Ishikawa (cell line): ENCODE data around the gene RPUSD1.

Experiments
- CEBPB ChIP-seq: IDR thresholded peaks from 2 replicates; pipeline ENCODE4 v1.6.1; 2012
- CREB1 ChIP-seq: IDR thresholded peaks from 2 replicates; pipeline ENCODE4 v1.6.1; 2012; ENCODE audit warnings: low read depth
- EGR1 ChIP-seq: IDR thresholded peaks from 2 replicates; pipeline ENCODE4 v1.6.1; 2012
- EP300 ChIP-seq: IDR thresholded peaks from 2 replicates; pipeline ENCODE4 v1.6.1; 2012; ENCODE audit warnings: borderline replicate concordance
- FOXM1 ChIP-seq: IDR thresholded peaks from 2 replicates; pipeline ENCODE4 v1.6.1; 2012; ENCODE audit warnings: low read depth, borderline replicate concordance
- NFIC ChIP-seq: IDR thresholded peaks from 2 replicates; pipeline ENCODE4 v1.6.1; 2012
- RAD21 ChIP-seq: IDR thresholded peaks from 2 replicates; pipeline ENCODE4 v1.6.1; 2012; ENCODE audit warnings: low read depth
- TAF1 ChIP-seq: IDR thresholded peaks from 2 replicates; pipeline ENCODE4 v1.6.1; 2012; ENCODE audit warnings: low read depth, mild to moderate bottlenecking
- TCF12 ChIP-seq: IDR thresholded peaks from 2 replicates; pipeline ENCODE4 v1.6.1; 2012; ENCODE audit warnings: low read depth
- TEAD4 ChIP-seq: IDR thresholded peaks from 2 replicates; pipeline ENCODE4 v1.6.1; 2012
- YY1 ChIP-seq: IDR thresholded peaks from 2 replicates; pipeline ENCODE4 v1.6.1; 2012; ENCODE audit warnings: low read depth
- ZBTB7A ChIP-seq: IDR thresholded peaks from 2 replicates; pipeline ENCODE4 v1.6.1; 2012; ENCODE audit warnings: low read depth
- TF ChIP-seq, protein P1 (sequence below): IDR thresholded peaks from 2 replicates; pipeline ENCODE4 v1.6.1; 2012; ENCODE audit warnings: low read depth, mild to moderate bottlenecking
- TF ChIP-seq, protein P2 (sequence below): IDR thresholded peaks from 2 replicates; pipeline ENCODE4 v1.6.1; 2012
- TF ChIP-seq, protein P3 (sequence below): IDR thresholded peaks from 2 replicates; pipeline ENCODE4 v1.6.1; 2012

The RPUSD1 gene

DNA sequence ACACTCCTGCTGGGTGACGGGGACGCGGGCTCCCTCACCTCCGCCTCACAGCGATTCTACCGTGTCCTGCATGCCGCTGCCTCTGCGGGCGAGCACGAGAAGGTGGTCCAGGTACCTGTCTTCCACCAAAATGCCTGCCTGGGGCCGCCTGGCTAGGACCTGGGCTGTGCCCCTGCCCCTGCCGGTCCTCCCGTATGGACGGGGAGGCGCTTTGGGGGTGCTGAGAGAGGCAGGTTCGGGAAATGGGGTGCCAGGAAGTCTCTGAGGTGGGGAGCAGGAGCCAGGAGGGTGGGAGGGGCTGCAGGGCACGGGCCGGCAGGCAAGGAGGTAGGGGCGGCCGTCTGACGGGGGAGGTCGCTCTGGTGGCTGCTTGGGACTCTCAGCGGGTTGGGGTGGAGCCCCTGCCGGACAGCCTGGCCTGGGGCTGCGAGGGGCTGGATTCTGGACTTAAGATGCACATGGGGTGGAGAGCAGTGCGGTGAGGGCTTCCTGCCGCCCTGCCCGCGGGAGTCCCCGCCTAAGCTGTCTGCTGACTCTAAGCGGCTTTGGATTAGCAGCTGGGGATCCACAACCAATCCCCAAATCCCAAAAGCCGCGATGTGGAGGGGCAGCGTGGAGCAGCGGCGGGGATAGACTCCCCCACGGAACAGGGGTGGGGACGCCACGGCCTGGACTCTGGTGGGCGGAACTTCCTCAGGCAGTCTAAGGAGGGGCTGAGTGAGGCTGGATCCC lies 6.1 kb upstream of the RPUSD1 start:
- TF ChIP-seq ZBTB7A (0 out of 2 replicates have a peak, but pooled peaks have one; percentile 37), CEBPB (no peak)

DNA sequence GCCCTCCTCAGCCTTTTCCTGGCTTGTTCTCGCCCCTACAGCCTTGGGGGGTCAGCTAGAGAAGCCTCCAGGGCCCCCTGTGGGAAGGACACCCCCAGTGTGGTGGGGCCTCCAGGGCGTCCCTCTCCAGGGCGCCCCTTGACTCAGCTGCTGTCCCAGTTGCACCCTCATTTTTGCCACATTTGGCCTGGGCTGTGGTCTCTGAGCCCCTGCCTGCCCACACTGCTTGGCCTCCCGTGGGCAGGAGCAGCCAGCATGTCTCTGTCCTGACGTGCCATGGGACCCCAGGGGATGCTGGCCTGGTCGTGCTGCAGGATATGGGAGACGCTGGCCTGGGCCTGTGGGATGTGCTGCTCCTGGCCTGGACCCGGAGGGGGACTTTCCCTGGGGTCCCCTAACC lies 5.2 kb upstream of the RPUSD1 start:
- TF ChIP-seq, protein P1, sequence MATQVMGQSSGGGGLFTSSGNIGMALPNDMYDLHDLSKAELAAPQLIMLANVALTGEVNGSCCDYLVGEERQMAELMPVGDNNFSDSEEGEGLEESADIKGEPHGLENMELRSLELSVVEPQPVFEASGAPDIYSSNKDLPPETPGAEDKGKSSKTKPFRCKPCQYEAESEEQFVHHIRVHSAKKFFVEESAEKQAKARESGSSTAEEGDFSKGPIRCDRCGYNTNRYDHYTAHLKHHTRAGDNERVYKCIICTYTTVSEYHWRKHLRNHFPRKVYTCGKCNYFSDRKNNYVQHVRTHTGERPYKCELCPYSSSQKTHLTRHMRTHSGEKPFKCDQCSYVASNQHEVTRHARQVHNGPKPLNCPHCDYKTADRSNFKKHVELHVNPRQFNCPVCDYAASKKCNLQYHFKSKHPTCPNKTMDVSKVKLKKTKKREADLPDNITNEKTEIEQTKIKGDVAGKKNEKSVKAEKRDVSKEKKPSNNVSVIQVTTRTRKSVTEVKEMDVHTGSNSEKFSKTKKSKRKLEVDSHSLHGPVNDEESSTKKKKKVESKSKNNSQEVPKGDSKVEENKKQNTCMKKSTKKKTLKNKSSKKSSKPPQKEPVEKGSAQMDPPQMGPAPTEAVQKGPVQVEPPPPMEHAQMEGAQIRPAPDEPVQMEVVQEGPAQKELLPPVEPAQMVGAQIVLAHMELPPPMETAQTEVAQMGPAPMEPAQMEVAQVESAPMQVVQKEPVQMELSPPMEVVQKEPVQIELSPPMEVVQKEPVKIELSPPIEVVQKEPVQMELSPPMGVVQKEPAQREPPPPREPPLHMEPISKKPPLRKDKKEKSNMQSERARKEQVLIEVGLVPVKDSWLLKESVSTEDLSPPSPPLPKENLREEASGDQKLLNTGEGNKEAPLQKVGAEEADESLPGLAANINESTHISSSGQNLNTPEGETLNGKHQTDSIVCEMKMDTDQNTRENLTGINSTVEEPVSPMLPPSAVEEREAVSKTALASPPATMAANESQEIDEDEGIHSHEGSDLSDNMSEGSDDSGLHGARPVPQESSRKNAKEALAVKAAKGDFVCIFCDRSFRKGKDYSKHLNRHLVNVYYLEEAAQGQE: no peak
- TF ChIP-seq CEBPB: no peak
- no peak for TF ChIP-seq CREB1
- TF ChIP-seq, protein P2, sequence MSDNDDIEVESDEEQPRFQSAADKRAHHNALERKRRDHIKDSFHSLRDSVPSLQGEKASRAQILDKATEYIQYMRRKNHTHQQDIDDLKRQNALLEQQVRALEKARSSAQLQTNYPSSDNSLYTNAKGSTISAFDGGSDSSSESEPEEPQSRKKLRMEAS: no peak
- TF ChIP-seq NFIC: no peak
- TF ChIP-seq FOXM1: no peak
- no peak for TF ChIP-seq TCF12
- no peak for TF ChIP-seq RAD21
- TF ChIP-seq EP300: no peak
- no peak for TF ChIP-seq YY1
- TF ChIP-seq TEAD4: no peak
- no peak for TF ChIP-seq ZBTB7A
- TF ChIP-seq, protein P3, sequence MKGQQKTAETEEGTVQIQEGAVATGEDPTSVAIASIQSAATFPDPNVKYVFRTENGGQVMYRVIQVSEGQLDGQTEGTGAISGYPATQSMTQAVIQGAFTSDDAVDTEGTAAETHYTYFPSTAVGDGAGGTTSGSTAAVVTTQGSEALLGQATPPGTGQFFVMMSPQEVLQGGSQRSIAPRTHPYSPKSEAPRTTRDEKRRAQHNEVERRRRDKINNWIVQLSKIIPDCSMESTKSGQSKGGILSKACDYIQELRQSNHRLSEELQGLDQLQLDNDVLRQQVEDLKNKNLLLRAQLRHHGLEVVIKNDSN: no peak
- no peak for TF ChIP-seq TAF1

DNA sequence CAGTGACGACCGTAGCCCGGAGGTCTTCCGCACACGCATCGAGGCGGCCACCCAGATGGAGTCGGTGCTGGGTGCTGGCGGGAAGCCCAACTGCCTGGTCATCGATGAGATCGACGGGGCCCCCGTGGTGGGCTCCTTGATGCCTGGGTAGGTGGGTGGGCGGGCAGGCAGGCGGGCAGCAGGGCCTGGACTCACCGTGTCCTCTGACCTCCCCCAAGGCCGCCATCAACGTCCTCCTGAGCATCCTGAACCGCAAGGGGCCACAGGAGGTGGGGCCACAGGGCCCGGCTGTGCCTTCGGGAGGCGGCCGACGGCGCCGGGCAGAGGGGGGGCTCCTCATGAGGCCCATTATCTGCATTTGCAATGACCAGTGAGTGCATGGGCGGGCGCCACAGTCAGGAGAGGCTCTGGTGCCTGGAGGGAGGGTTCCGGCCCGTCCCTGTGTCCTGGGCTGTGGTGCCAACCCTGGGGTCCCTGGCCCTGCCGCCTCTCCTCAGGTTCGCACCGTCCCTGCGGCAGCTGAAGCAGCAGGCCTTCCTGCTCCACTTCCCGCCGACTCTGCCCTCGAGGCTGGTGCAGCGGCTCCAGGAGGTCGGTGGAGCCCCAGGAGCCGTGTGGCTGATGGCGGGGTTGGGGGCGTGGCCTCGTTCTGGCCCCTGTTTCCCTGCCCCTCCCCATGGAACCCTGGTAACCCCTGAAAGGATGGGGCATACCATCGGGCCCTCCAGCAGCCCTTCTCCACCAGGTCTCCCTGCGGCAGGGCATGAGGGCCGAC lies 4.2 kb upstream of the RPUSD1 start:
- no peak for TF ChIP-seq CEBPB

DNA sequence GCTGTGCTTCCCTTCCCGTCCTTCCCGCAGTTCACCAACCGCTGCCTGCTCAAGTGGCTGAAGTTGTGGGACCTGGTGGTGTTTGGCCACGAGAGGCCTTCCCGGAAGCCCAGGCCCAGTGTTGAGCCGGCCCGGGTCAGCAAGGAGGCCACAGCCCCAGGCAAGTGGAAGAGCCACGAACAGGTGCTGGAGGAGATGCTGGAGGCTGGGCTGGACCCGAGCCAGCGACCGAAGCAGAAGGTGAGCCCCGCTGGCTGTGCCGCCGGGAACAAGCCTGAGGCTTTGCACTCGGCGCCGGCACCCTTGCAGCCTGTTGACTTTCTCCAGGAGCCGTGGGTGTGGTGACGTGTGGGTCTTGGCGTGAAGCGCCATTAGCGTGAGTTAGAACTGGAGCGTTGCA lies 3.0 kb upstream of the RPUSD1 start:
- TF ChIP-seq YY1 (no peak), TAF1 (no peak), TEAD4 (no peak), TCF12 (no peak), RAD21 (no peak), FOXM1 (no peak), EGR1 (no peak), NFIC (no peak), ZBTB7A (no peak)
- TF ChIP-seq, protein P1: no peak
- TF ChIP-seq, protein P2: no peak
- TF ChIP-seq, protein P3: no peak

DNA sequence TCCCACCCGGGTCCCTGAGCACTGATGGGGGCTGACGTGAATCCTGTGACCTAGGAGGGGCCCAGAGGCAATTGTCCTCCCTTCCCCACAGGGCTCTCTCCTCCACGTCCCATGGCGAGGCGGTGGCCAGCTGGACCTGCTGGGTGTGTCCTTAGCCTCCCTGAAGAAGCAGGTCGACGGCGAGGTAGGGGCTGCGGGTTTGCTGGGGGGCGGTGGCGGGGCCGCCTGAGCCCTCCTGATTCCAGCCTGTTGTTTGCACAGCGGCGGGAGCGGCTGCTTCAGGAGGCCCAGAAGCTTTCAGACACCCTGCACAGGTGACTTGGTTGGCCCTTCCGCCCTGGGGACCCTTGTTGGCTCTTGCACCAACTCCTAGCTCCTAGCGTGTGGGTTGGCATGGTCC lies 1.9 kb upstream of the RPUSD1 start:
- TF ChIP-seq CEBPB (no peak), ZBTB7A (no peak), FOXM1 (no peak), CREB1 (no peak), TCF12 (no peak), TAF1 (no peak), EP300 (no peak), NFIC (no peak), TEAD4 (no peak)
- TF ChIP-seq, protein P1: no peak
- TF ChIP-seq, protein P3: no peak
- TF ChIP-seq, protein P2: no peak
